Activated CD4-positive, alpha-beta memory T cell treated with anti-CD3 and anti-CD28 coated beads for 36 hours (primary cell): ENCODE data around the gene DACT1. TPM values are rescaled to one million over a fixed set of nuclear protein-coding genes. Genes with fewer than 3 reads are reported as not detected.

Source experiments
- CTCF ChIA-PET: fragments of 350-600 bp; sonication (Branson Sonifier 250); formaldehyde crosslinking; loops from one replicate; lab custom pipeline; 2021; ENCODE audit warnings: antibody characterized with exemption, inconsistent platforms; lab: Charles Lee
- POLR2A ChIA-PET: fragments of 350-600 bp; sonication (Branson Sonifier 250); formaldehyde crosslinking; loops from one replicate; lab custom pipeline; 2021; ENCODE audit warnings: antibody characterized with exemption; lab: Charles Lee
- DNase-seq: peaks from one replicate; pipeline ENCODE4 v3.0.0-alpha.2; 2020
- H3K27ac Mint-ChIP-seq: one replicate; pipeline ENCODE4 v1.8.0; 2021; ENCODE audit warnings: mixed read lengths
- H3K27me3 Mint-ChIP-seq: one replicate; pipeline ENCODE4 v1.8.0; 2021; ENCODE audit warnings: mixed read lengths
- H3K36me3 Mint-ChIP-seq: one replicate; pipeline ENCODE4 v1.8.0; 2021; ENCODE audit warnings: mixed read lengths
- H3K4me1 Mint-ChIP-seq: one replicate; pipeline ENCODE4 v1.8.0; 2021; ENCODE audit warnings: low read depth, mixed read lengths
- H3K4me3 Mint-ChIP-seq: one replicate; pipeline ENCODE4 v1.8.0; 2021; ENCODE audit warnings: mild to moderate bottlenecking, mixed read lengths
- H3K9me3 Mint-ChIP-seq: one replicate; pipeline ENCODE4 v1.8.0; 2021; ENCODE audit warnings: mixed read lengths
- intact Hi-C: fragments of 100-400 bp; cut with micrococcal nuclease; formaldehyde crosslinking; loops from one replicate; pipeline ENCODE4 v1.15.1; 2023
- total RNA-seq, 2 experiments: library from RNA; stranded (reverse); gene quantifications; one replicate each; pipeline ENCODE4 v1.2.3, GENCODE V29; 2021

DACT1 gene
- total RNA-seq, 2 experiments from 2014 or later, result 4.3 to 4.7 TPM

DNA sequence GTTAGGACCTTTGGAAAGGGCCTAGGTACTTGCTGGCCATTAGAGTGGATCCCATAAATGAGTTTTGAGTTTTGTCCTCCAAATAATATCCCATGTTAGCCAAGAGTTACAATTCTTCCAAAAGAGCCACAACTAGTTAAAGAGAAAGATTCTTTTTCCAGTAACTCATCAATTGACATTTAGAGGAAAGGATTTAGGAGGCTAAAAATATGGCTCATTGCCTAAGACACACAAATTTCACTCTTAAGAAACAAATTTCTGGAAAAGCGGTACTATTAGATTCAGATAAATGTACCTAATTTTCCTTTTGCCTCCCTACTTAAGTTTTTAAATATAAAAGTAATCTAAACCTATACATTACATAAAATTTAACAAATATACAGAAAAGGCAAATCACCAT is 21.3 kb downstream of the DACT1 start:
- H3K4me3 Mint-ChIP-seq, result no peak overlapping the region
- H3K27ac Mint-ChIP-seq, result no peak overlapping the region
- peaks cover 12% of the 10 kb centered on the region for H3K4me1 Mint-ChIP-seq
- ChIA-PET CTCF (no interaction called here), POLR2A (no interaction called here)
- no peaks in the 10 kb centered on the region for H3K9me3 Mint-ChIP-seq
- intact Hi-C loops, result no loop called here
- DNase-seq, result no peak
- H3K36me3 Mint-ChIP-seq, result no peaks in the 10 kb centered on the region
- H3K27me3 Mint-ChIP-seq, result no peaks in the 10 kb centered on the region

DNA sequence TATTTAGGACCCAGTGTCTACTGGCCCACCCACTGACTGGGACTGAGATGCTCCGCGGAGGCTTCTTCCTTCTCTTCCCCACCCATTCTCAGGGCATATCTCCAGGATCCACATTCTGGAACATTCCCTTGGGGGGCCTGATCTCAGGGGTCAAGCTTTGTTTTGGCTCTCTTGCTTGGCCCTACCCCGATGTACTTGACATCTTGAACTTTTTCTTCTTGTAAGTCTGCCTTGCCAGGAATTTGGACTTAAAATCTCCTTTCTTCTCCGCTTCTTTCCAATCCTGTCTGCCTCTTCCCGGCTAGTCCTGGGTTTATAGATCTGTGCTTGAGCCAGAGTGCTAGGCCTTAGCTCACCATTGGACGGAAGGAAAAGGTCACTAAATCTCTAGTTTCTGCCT is 22.1 kb downstream of the DACT1 start:
- Mint-ChIP-seq H3K4me3 (no peak overlapping the region), H3K4me1 (peaks cover 12% of the 10 kb centered on the region), H3K27me3 (no peaks in the 10 kb centered on the region), H3K9me3 (no peaks in the 10 kb centered on the region), H3K27ac (no peak overlapping the region), H3K36me3 (no peaks in the 10 kb centered on the region)
- DNase-seq, result no peak
- CTCF ChIA-PET, result no interaction called here
- intact Hi-C loops, result no loop called here
- POLR2A ChIA-PET, result no interaction called here

DNA sequence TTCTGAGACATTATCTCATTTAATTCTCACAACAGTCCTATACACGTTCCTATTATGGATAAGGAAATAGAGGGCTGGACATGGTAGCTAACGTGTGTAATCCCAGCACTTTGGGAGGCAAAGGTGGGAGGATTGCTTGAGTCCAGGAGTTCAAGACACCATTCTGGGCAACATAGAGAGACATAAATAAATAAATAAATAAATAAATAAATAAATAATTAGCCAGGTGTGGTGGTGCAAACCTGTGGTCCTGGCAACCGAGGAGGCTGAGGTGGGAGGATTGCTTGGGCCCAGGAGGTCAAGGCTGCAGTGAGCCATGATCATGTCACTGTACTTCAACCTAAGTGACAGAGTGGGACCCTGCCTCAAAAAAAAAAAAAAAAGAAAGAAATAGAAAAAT is 22.6 kb downstream of the DACT1 start:
- Mint-ChIP-seq H3K4me1 (peaks cover 12% of the 10 kb centered on the region), H3K27me3 (no peaks in the 10 kb centered on the region), H3K27ac (no peak overlapping the region), H3K9me3 (no peaks in the 10 kb centered on the region), H3K36me3 (no peaks in the 10 kb centered on the region), H3K4me3 (no peak overlapping the region)
- ChIA-PET CTCF (no interaction called here), POLR2A (no interaction called here)
- no peak for DNase-seq
- intact Hi-C loops, result no loop called here

DNA sequence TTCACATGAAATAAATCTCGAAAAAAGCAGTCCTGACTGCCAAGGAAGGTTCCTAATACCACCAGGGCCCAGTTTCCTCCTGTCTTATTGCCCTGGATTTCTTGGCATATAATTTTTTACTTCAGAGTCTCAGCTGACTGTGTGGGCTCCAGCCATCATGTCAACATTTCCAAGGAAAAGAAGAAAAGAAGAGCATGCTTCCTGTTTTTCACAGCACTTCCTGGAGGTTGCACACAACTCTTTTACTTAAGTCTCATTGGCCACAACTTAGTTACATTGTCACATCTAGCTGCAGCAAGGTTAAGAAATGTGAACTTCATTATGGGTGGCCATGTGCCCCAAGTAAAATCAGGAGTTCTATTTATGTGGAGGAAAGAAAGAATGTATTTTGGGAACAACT is 24.3 kb downstream of the DACT1 start:
- Mint-ChIP-seq H3K27me3 (no peaks in the 10 kb centered on the region), H3K27ac (no peak overlapping the region)
- intact Hi-C loops, result no loop called here

DNA sequence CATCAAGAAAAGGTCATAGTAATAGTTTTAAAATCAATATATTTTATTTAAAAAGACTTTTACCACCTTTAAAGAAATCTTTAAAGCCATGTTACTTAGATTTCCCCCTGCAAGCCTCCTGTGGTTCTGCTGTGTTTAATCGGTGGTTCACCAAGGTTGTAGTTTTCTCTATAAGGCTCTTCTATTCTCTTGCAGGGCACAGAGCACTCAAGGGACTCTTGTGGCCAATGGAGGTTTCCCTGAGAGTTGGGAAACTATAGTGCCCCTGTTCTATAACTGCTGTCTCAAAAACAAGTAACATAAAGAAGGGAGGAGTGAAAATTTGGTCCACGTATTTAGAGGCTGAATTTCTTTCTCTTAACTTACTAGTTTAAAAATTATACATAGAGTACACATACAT is 25.0 kb downstream of the DACT1 start:
- no peaks in the 10 kb centered on the region for H3K27me3 Mint-ChIP-seq
- POLR2A ChIA-PET, result no interaction called here
- no peak for DNase-seq
- intact Hi-C loops, result no loop called here
- H3K27ac Mint-ChIP-seq, result no peak overlapping the region
- peaks cover 18% of the 10 kb centered on the region for H3K4me1 Mint-ChIP-seq
- CTCF ChIA-PET, result no interaction called here
- H3K9me3 Mint-ChIP-seq, result no peaks in the 10 kb centered on the region
- H3K36me3 Mint-ChIP-seq, result no peaks in the 10 kb centered on the region
- H3K4me3 Mint-ChIP-seq, result no peak overlapping the region

More for the DNA sequence above, 24.3 kb downstream of the DACT1 start:
- Mint-ChIP-seq H3K4me1 (peaks cover 18% of the 10 kb centered on the region), H3K9me3 (no peaks in the 10 kb centered on the region), H3K36me3 (no peaks in the 10 kb centered on the region), H3K4me3 (no peak overlapping the region)
- no peak for DNase-seq
- CTCF ChIA-PET, result no interaction called here
- POLR2A ChIA-PET, result interaction anchor here (0.9 kb wide), 1 partner anchor 11 kb away, joined by 3 read pairs; no protein-coding TSS in a partner anchor

DNA sequence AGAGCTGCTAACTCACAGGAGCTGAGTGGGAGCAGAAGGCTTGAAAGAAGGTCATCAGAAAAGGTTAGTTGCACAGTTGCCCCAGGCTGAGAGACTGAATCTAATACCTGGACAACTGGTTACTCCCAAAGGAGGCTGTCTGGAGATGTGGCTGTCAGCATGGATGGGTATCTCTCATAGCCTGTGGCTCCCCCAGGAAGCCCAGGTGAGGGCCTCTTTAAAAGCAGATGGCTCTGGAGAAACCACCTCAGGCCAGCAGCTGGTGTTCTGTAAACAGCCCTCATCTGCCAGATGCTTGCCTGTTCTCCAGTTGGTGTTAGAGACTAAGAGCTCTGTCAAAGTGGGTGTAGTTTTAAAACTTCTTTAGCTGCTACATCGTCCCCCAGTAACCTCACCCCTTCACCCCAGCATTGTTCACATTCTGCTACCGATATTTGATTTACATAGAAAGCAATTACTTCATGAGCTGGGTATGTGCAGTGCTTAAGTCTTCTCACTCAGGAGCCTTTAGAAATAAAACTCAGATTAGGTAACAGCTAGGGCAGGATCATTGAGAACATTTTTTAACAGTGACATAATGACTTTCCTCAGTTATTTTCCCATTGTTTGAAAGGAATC is 25.8 kb downstream of the DACT1 start:
- CTCF ChIA-PET, result no interaction called here

DNA sequence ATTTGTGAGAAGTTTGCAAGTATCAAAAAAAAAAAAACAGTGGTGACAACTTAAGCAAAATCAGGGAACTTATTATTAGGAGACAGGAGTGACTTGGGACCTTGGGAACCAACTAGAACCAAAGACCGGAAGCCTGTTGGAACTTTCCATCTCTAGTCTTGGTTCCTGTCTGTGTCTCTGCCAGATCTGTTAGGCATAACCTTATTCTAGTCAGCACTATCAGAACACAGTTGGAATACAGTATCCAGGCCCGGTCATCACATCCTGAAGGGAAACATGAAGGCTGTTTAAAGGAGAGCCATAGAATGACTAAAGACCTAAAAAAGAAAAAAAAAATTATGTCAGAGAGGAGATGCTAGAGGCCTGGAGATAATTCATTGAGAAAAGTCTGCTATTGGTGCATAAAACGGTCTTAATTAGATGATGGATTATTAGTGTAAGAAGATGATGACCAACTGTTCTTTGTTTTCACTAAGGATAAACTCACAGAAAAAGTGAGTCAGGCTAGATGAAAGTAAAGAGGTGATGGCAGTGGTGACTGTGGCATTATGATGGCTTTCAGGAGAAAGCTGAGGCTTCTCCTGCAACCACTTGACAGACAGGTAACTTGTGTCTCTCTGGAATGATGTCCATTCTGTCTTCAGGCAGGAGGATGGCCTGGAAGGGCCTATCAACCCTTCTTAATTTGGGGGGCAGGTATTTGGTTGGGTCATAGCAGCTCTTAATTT is 28.2 kb downstream of the DACT1 start:
- no peak overlapping the region for H3K27ac Mint-ChIP-seq
- intact Hi-C loops, result no loop called here
- no peaks in the 10 kb centered on the region for H3K9me3 Mint-ChIP-seq
- no peak overlapping the region for H3K4me3 Mint-ChIP-seq
- DNase-seq, result peak; percentile 10
- H3K4me1 Mint-ChIP-seq, result peaks cover 18% of the 10 kb centered on the region
- H3K27me3 Mint-ChIP-seq, result no peaks in the 10 kb centered on the region
- CTCF ChIA-PET, result interaction anchor here (0.6 to 0.8 kb wide), 2 partner anchors 165 to 270 kb away, joined by 4 read pairs; partner anchors contain the start of gene TOMM20L
- no peaks in the 10 kb centered on the region for H3K36me3 Mint-ChIP-seq
- POLR2A ChIA-PET, result no interaction called here

More for the DNA sequence above, 25.8 kb downstream of the DACT1 start:
- H3K9me3 Mint-ChIP-seq, result no peaks in the 10 kb centered on the region
- H3K36me3 Mint-ChIP-seq, result no peaks in the 10 kb centered on the region
- no peak for DNase-seq
- intact Hi-C loops, result no loop called here
- POLR2A ChIA-PET, result no interaction called here
- H3K27me3 Mint-ChIP-seq, result no peaks in the 10 kb centered on the region
- H3K27ac Mint-ChIP-seq, result no peak overlapping the region
- H3K4me1 Mint-ChIP-seq, result peaks cover 18% of the 10 kb centered on the region
- H3K4me3 Mint-ChIP-seq, result no peak overlapping the region

DNA sequence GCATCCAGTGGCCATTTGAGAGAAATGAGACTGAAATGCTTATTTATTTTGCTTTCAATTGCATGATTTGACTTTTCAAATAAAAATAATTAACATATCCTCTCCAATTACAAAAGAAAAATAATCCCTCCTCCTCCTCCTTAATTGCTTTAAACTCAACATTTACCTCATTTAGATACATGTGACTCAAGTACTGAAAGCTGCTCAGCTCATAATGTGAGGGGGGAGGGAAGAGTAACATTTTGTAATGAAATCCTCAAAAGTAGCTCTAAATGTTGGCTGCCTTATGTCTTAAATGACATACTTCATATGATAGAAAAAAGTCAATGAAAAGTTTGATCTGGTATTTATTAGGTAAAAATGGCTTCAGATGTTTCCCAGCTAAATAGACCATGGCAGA is 29.0 kb downstream of the DACT1 start:
- Mint-ChIP-seq H3K9me3 (no peaks in the 10 kb centered on the region), H3K27me3 (peaks cover under 1% of the 10 kb centered on the region), H3K4me1 (peaks cover 14% of the 10 kb centered on the region), H3K36me3 (no peaks in the 10 kb centered on the region), H3K4me3 (no peak overlapping the region), H3K27ac (no peak overlapping the region)
- CTCF ChIA-PET, result no interaction called here
- no peak for DNase-seq
- intact Hi-C loops, result no loop called here
- POLR2A ChIA-PET, result no interaction called here

DNA sequence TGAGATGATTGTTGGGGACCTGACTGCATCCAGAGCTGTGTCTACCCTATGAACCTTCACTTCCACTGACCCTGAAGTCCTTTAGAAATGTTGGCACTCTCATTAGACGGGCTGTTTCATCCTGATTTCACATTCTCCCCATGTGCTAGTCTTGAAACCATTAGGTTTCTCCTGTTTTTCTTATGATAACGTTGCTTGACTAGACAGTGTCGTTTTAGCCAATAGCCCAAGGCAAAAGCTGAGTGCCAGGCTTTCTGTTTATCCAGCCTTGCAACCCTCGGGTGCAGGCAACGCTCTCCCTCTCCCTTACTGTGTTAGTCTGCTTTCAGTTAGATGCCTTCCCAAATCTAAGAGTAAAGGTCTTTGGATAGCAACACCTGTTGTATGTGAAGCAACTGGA is 30.1 kb downstream of the DACT1 start:
- Mint-ChIP-seq H3K27me3 (peaks cover 2% of the 10 kb centered on the region), H3K4me1 (peaks cover 6% of the 10 kb centered on the region), H3K9me3 (no peaks in the 10 kb centered on the region), H3K27ac (no peak overlapping the region), H3K36me3 (no peaks in the 10 kb centered on the region), H3K4me3 (no peak overlapping the region)
- ChIA-PET CTCF (no interaction called here), POLR2A (no interaction called here)
- DNase-seq, result no peak
- intact Hi-C loops, result no loop called here

DNA sequence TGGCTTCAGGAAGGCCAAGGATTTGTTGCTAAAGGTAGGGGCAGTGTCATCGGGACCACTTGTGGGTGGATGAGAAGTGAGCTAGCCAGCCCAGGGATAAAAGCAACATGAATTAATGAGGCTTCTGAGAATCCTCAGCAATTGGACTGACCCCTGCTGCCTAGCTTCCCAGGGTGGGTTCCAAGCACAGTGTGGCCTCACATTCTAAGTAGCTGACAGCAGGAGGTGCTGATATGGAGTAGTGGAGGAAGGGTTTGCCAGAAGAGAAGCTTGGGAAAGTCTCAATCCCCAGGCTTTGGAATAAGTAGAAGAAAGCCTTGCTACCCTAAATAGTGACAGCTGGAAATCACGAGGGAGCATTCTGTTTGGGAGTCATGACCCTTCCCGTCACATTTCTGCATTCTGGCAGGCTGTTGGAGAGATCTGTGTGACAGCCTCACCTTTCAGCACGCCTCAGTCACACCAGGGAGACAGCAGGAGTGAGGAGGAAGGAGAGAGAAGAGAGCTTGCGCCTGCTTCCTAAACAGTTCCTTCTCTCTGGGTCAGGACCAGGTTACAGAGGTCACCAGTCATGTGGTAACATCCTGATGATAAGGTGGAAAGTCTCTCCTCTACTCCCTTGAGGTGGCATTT is 31.2 kb downstream of the DACT1 start:
- CTCF ChIA-PET, result no interaction called here

DNA sequence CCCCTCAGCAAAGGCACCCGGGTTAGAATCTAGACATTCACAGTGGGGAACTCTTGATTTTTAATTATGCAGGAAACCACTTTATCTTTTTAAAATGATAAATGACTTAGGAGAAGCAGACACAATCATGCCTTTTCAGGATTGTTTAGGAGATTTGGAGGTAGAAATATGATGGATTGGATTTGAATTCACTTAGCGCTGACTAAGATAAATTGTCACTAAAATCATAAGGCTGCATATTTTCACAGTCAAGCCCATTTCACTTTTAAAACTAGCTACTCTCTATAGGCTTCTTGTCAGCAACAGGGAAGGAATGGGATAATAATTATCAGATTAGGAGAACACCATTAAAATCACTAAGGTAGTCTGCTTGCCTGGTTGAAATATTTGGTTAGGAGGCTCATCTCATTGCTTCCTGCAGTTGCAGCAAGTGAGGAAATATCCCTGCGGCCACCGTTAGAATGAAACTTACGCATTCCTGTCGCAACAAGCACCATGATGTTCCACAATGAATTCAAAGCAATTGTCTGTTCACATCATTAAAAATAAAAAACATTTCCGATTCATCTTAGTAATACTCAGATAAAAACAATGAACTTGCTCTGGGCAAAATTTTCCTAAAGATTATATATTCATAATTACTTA is 31.9 kb downstream of the DACT1 start:
- Mint-ChIP-seq H3K9me3 (no peaks in the 10 kb centered on the region), H3K4me1 (peaks cover 6% of the 10 kb centered on the region), H3K4me3 (no peak overlapping the region), H3K27me3 (peaks cover 2% of the 10 kb centered on the region), H3K27ac (no peak overlapping the region), H3K36me3 (no peaks in the 10 kb centered on the region)
- POLR2A ChIA-PET, result no interaction called here
- DNase-seq, result no peak
- CTCF ChIA-PET, result no interaction called here
- intact Hi-C loops, result no loop called here

More for the DNA sequence above, 31.2 kb downstream of the DACT1 start:
- peaks cover 2% of the 10 kb centered on the region for H3K27me3 Mint-ChIP-seq
- H3K4me1 Mint-ChIP-seq, result peaks cover 6% of the 10 kb centered on the region
- H3K27ac Mint-ChIP-seq, result no peak overlapping the region
- H3K36me3 Mint-ChIP-seq, result no peaks in the 10 kb centered on the region
- H3K9me3 Mint-ChIP-seq, result no peaks in the 10 kb centered on the region
- intact Hi-C loops, result no loop called here
- DNase-seq, result no peak
- POLR2A ChIA-PET, result no interaction called here
- no peak overlapping the region for H3K4me3 Mint-ChIP-seq

DNA sequence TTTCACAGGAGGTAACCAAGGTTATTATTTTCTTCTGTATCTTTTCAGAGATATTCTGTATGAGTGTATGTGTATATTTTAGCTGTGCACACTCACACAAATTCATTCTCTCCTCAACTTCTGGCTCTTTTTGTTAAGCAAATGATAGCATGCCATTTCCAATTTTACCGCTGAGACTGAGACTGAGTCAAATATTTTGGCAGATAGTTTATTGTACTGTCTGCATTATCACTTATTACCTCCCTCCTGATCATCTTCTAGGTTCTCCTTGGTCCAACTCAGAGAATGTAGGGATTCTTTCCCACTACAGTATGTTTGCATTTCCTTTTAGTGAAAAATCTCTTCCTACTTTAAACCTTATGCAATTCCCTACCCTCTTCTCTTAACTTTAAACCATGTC is 33.3 kb downstream of the DACT1 start:
- no peak overlapping the region for H3K27ac Mint-ChIP-seq
- ChIA-PET CTCF (no interaction called here), POLR2A (no interaction called here)
- peaks cover 2% of the 10 kb centered on the region for H3K27me3 Mint-ChIP-seq
- no peak for DNase-seq
- H3K4me1 Mint-ChIP-seq, result peaks cover 5% of the 10 kb centered on the region
- no peaks in the 10 kb centered on the region for H3K36me3 Mint-ChIP-seq
- intact Hi-C loops, result no loop called here
- no peaks in the 10 kb centered on the region for H3K9me3 Mint-ChIP-seq
- H3K4me3 Mint-ChIP-seq, result no peak overlapping the region
